Renal cortical epithelial cell (primary cell): ENCODE measurements around the gene ORMDL2. TPM values are rescaled to one million over a fixed set of nuclear protein-coding genes. Genes with fewer than 3 reads are reported as not detected.
"Not testable (repeated sequence)": the region's sequence is repeated elsewhere in the genome, so short reads cannot be mapped to it uniquely, and the experiment has no call there.

Source experiments
- DNase-seq: peaks from one replicate; pipeline ENCODE4 v3.0.0-alpha.2; 2011; ENCODE audit warnings: low read depth
- total RNA-seq: library from RNA; depleted of rRNA; stranded (reverse); fragments of >200 nt; gene quantifications from 2 replicates; pipeline ENCODE4 v1.2.3, GENCODE V29; 2014

The ORMDL2 gene
- total RNA-seq, 1 donor from 2014 or later = 35.5 TPM

GRCh38 chr12:55852740-55853139, 34.9 kb downstream of the ORMDL2 start:
- no peak for DNase-seq

- no peak for DNase-seq
These were observed 43.6 kb downstream of the ORMDL2 start for GRCh38 chr12:55861396-55861795.

GRCh38 chr12:55861871-55862270, 44.0 kb downstream of the ORMDL2 start:
- no peak for DNase-seq

- DNase-seq = no peak
These were observed 44.4 kb downstream of the ORMDL2 start for GRCh38 chr12:55862286-55862685.

GRCh38 chr12:55862931-55863330, 45.1 kb downstream of the ORMDL2 start:
- DNase-seq = not testable (repeated sequence)

GRCh38 chr12:55865327-55865726, 47.5 kb downstream of the ORMDL2 start:
- no peak for DNase-seq

GRCh38 chr12:55866454-55867004, 48.7 kb downstream of the ORMDL2 start:
- not testable (repeated sequence) for DNase-seq

Other genes starting within 250 kb of the ORMDL2 start
- gene OR2AP1, start 245.6 kb upstream of the ORMDL2 start, total RNA-seq = not detected in 2 replicates
- not detected in 2 replicates for gene OR10P1, start 181.1 kb upstream of the ORMDL2 start, total RNA-seq
- under 0.01 and 1.0 TPM in 2 replicates for gene ITGA7, start 110.1 kb upstream of the ORMDL2 start, total RNA-seq
- 45.7 and 54.7 TPM in 2 replicates for gene BLOC1S1, start 102.0 kb upstream of the ORMDL2 start, total RNA-seq
- 1.6 and 2.7 TPM in 2 replicates for gene RDH5, start 97.6 kb upstream of the ORMDL2 start, total RNA-seq
- 688 and 1,583 TPM in 2 replicates for gene CD63, start 89.0 kb upstream of the ORMDL2 start, total RNA-seq
- 1.9 and 7.7 TPM in 2 replicates for gene GDF11, start 74.9 kb upstream of the ORMDL2 start, total RNA-seq
- gene SARNP, start 317 bp upstream of the ORMDL2 start, total RNA-seq = 123 and 141 TPM in 2 replicates
- gene DNAJC14, start 11.5 kb downstream of the ORMDL2 start, total RNA-seq = 65.5 and 66.7 TPM in 2 replicates
- 1.0 and 2.6 TPM in 2 replicates for gene MMP19, start 24.9 kb downstream of the ORMDL2 start, total RNA-seq
- 30.0 and 38.7 TPM in 2 replicates for gene PYM1, start 109.9 kb downstream of the ORMDL2 start, total RNA-seq
- gene DGKA, start 113.1 kb downstream of the ORMDL2 start, total RNA-seq = 92.2 and 105 TPM in 2 replicates
- 1.6 and 1.9 TPM in 2 replicates for gene PMEL, start 148.0 kb downstream of the ORMDL2 start, total RNA-seq
- 12.9 and 29.0 TPM in 2 replicates for gene CDK2, start 148.8 kb downstream of the ORMDL2 start, total RNA-seq
- 92.9 and 119 TPM in 2 replicates for gene RAB5B, start 156.0 kb downstream of the ORMDL2 start, total RNA-seq
- gene SUOX, start 179.2 kb downstream of the ORMDL2 start, total RNA-seq = 9.6 and 17.2 TPM in 2 replicates
- 1.9 and 3.7 TPM in 2 replicates for gene IKZF4, start 203.0 kb downstream of the ORMDL2 start, total RNA-seq
- 119 and 710 TPM in 2 replicates for gene RPS26, start 223.9 kb downstream of the ORMDL2 start, total RNA-seq